Activated CD8-positive, alpha-beta memory T cell treated with anti-CD3 and anti-CD28 coated beads for 4 hours (primary cell): ENCODE data around the gene NF1.
"Not testable (repeated sequence)": the region's sequence is repeated elsewhere in the genome, so short reads cannot be mapped to it uniquely, and the experiment has no call there.

Source experiments
- DNase-seq, 2 donors: peaks; one replicate each; pipeline ENCODE4 v3.0.0-alpha.2; 2020; ENCODE audit warnings: low read depth in 2 of 2

The NF1 gene

GRCh38 chr17:31131299-31131698, 36.5 kb downstream of the NF1 start:
- no peak for DNase-seq

- no peak for DNase-seq
Observed at GRCh38 chr17:31132977-31133376, 38.2 kb downstream of the NF1 start.

- DNase-seq: no peak
Observed at GRCh38 chr17:31134576-31134975, 39.8 kb downstream of the NF1 start.

GRCh38 chr17:31136319-31136718, 41.5 kb downstream of the NF1 start:
- no peak for DNase-seq

- DNase-seq: no peak
Observed at GRCh38 chr17:31140111-31140510, 45.3 kb downstream of the NF1 start.

GRCh38 chr17:31144428-31144827, 49.7 kb downstream of the NF1 start:
- DNase-seq: no peak

- DNase-seq: no peak
Observed at GRCh38 chr17:31144836-31145235, 50.1 kb downstream of the NF1 start.

GRCh38 chr17:31147507-31148202, 52.9 kb downstream of the NF1 start:
- no peak for DNase-seq

- DNase-seq: no peak
Observed at GRCh38 chr17:31148205-31148604, 53.4 kb downstream of the NF1 start.

GRCh38 chr17:31152271-31152670, 57.5 kb downstream of the NF1 start:
- DNase-seq: no peak

- no peak for DNase-seq
Observed at GRCh38 chr17:31155208-31155810, 60.5 kb downstream of the NF1 start.

GRCh38 chr17:31156326-31156725, 61.5 kb downstream of the NF1 start:
- no peak for DNase-seq

- DNase-seq: not testable (repeated sequence)
Observed at GRCh38 chr17:31156864-31157263, 62.1 kb downstream of the NF1 start.

- no peak for DNase-seq
Observed at GRCh38 chr17:31158746-31159377, 64.1 kb downstream of the NF1 start.

GRCh38 chr17:31163091-31163781, 68.5 kb downstream of the NF1 start:
- no peak for DNase-seq

- no peak for DNase-seq
Observed at GRCh38 chr17:31167111-31167510, 72.3 kb downstream of the NF1 start.

- no peak for DNase-seq
Observed at GRCh38 chr17:31171701-31172100, 76.9 kb downstream of the NF1 start.

GRCh38 chr17:31172388-31172787, 77.6 kb downstream of the NF1 start:
- no peak for DNase-seq

- DNase-seq: no peak
Observed at GRCh38 chr17:31174215-31174614, 79.4 kb downstream of the NF1 start.

- DNase-seq: no peak
Observed at GRCh38 chr17:31175237-31175636, 80.5 kb downstream of the NF1 start.

- not testable (repeated sequence) for DNase-seq
Observed at GRCh38 chr17:31176143-31176542, 81.4 kb downstream of the NF1 start.

GRCh38 chr17:31178951-31179350, 84.2 kb downstream of the NF1 start:
- DNase-seq: not testable (repeated sequence)

GRCh38 chr17:31195305-31195704, 100.5 kb downstream of the NF1 start:
- DNase-seq: no peak
